Fibroblast of the aortic adventitia (primary cell): Measurements from ENCODE around the gene SLC25A21. TPM values are rescaled to one million over a fixed set of nuclear protein-coding genes. Genes with fewer than 3 reads are reported as not detected.
A peak's percentile ranks its signal among the peaks of the same experiment; 100 is the strongest.

ENCODE experiments used
- DNase-seq: peaks from one replicate; pipeline ENCODE4 v3.0.0-alpha.2; 2010; ENCODE audit warnings: low read depth
- H3K4me3 ChIP-seq: 2 replicates; pipeline ENCODE4 v1.5.1; 2011; ENCODE audit warnings: low read depth, mild to moderate bottlenecking, control low read depth, low read length, moderate library complexity
- total RNA-seq: library from RNA; depleted of rRNA; stranded (reverse); fragments of >200 nt; gene quantifications from 2 replicates; pipeline ENCODE4 v1.2.3, GENCODE V29; 2012; ENCODE audit warnings: low replicate concordance
- TF ChIP-seq, protein P1 (sequence below): IDR thresholded peaks from 2 replicates; pipeline ENCODE4 v1.5.1; 2011; ENCODE audit warnings: mild to moderate bottlenecking, low read length, control low read depth, inconsistent platforms; ENCODE audit not compliant: insufficient read depth

Gene SLC25A21
- total RNA-seq, 1 donor, result 1.2 TPM

DNA sequence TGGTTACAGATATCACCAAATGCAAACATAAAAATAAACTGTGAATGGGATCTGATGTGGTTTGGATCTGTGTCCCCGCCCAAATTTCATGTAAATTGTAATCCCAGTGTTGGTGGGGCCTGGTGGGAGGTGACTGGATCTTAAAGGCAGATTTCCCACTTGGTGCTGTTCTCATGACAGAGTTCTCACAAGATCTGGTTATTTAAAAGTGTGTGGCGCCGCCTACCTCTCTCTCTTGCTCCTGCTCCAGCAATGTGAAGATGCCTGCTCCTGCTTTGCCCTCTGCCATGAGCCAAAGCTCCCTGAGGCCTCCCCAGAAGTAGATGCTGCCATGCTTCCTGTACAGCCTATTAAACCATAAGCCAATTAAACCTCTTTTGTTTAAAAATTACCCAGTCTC, 47.8 kb downstream of the SLC25A21 start:
- DNase-seq, result no peak
- no peak overlapping the region for H3K4me3 ChIP-seq
- TF ChIP-seq, protein P1, sequence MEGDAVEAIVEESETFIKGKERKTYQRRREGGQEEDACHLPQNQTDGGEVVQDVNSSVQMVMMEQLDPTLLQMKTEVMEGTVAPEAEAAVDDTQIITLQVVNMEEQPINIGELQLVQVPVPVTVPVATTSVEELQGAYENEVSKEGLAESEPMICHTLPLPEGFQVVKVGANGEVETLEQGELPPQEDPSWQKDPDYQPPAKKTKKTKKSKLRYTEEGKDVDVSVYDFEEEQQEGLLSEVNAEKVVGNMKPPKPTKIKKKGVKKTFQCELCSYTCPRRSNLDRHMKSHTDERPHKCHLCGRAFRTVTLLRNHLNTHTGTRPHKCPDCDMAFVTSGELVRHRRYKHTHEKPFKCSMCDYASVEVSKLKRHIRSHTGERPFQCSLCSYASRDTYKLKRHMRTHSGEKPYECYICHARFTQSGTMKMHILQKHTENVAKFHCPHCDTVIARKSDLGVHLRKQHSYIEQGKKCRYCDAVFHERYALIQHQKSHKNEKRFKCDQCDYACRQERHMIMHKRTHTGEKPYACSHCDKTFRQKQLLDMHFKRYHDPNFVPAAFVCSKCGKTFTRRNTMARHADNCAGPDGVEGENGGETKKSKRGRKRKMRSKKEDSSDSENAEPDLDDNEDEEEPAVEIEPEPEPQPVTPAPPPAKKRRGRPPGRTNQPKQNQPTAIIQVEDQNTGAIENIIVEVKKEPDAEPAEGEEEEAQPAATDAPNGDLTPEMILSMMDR, result no peak

DNA sequence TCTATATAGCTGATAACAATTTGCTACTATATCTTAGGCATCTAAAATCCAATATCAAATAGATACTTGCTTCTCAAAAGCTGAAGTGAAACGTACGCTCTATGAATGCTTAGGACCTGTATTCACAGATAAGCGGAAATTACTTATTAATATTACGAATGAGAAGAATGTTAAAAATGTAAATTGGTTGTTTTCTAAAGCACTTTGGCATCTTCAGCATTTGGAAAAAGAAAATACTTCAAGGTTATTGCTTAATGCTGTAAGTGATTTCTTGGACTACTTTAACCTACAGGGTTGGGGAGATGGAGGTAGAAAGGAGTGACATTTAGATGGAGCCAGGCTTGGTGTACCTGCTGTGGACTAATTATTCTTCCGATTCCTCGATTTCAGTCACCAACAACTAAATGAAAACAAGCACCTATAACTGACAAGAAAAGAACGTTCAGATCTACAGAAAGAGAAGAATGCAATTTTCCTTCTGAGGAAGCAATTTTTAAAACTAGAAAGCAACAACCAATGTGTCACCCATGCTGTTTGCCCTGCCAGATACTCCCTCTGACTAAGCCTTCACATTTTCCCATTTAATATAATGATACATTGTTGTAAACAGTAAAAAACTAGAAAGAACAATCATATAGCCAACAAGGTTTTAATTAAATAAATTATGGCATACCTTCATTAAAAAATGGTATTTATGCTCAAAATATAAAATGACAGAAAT, 49.3 kb downstream of the SLC25A21 start:
- H3K4me3 ChIP-seq, result no peak overlapping the region
- TF ChIP-seq, protein P1, result no peak
- DNase-seq, result no peak

DNA sequence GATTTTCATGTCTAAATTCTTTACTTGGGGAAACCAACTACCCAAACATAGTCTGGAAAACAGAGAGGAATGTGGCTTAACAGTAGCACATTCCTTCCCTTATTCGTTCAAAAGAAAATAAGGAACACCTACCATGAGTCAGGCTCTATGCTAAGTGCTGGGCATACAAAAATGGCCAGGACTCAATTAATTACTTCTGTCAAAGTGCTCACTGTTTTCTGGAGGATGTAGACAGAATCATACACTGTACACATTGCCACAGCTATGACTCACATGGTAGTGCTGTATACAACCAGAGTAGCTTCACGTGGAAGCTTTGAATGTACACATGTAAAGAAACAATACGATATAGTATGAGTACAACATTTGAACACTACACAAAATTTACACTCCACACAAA, 50.1 kb downstream of the SLC25A21 start:
- no peak overlapping the region for H3K4me3 ChIP-seq
- TF ChIP-seq, protein P1, result no peak
- DNase-seq, result peak; percentile 25

DNA sequence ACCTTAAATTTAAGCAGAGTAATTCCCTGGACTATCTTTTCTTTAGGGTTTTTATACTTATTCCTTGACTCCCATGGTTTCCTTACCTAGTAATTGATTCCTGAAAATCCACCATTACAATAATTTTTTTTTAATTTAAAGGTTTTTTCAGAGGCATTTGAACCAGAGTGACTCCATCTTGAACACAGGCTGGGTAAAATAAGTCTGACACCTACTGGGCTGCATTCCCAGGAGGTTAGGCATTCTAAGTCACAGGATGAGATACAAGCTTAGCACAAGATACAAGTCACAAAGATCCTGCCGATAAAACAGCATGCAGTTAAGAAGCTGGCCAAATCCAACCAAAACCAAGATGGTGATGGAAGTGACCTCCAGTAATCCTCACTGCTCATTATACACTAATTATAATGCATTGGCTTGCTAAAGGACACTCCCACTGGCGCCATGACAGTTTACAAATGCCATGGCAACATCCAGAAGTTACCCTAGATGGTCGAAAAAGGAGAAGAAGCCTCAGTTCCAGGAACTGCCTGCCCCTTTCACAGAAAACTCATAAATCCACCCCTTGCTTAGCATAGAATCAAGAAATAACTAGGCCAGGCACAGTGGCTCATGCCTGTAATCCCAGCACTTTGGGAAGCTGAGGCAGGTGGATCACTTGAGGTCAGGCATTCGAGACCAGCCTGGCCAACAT, 53.6 kb downstream of the SLC25A21 start:
- TF ChIP-seq, protein P1, result no peak
- no peak overlapping the region for H3K4me3 ChIP-seq
- DNase-seq, result no peak

DNA sequence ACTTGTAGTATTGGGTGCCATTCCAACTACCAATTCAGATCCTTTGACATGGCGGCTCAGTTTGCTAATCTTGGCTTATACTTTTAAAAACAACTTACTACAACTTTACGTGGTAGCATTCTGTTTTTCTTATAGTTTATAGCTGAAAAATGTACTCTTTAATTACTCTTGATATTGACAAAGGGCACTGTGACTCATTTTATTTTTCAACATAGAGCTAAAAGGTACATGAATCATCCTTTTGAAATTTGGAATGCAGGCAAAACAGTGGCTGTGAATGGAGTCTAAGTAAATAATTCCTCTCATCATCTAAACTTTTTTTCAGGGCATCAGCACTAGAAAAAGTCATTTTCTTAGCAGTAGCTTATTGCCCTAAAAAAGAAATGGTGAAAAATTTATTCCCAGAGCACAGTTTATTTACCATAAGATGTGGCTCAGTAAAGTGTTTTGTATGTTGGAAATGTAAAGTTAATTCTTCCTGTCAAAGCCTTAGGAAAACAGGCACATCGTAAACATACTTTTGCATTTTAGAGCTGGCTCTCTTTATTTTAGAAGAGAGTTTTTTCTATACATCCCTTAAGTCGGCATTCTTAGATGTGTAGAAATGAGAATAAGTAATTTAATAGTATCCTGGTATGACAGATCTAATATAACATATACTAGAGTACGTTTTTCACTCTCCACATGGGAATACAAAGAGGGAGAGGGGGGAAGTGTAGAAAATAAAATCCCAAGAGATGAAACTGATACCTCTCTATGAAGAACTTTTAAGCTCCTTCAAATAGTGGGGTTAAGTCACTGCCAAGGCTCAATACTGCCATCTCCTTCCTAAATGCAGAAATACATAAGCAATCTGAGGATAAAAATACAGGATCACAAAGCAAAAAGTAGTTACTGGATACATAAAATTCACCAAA, 55.2 kb downstream of the SLC25A21 start:
- TF ChIP-seq, protein P1, result peak; percentile 72
- no peak overlapping the region for H3K4me3 ChIP-seq
- DNase-seq, result peak; percentile 67

DNA sequence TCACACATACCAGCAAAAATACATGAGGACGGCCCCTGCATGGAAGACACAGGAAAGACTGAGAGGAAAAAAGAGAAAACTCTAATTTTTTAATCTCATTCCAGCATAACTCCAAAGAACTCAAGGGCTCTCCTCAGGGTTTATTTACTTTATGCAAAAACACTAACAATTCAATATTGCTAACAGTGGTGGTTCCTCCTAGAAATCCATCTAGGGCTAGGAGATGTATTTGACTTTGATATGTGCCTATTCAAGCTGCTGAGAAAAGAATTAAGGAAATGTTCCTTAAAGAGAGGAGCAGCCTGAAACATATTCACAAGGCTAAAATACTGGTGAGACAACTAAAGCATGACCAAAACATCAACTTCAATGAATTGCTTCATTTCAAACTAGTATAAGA, 57.0 kb downstream of the SLC25A21 start:
- no peak overlapping the region for H3K4me3 ChIP-seq
- TF ChIP-seq, protein P1, result no peak
- DNase-seq, result no peak
